ENCODE data around the gene RMI2. TPM values are rescaled to one million over a fixed set of nuclear protein-coding genes. Genes with fewer than 3 reads are reported as not detected.

Gene RMI2
- total and polyA plus RNA-seq, 2 experiments from 2014 or later, result 15.7 to 45.3 TPM

DNA sequence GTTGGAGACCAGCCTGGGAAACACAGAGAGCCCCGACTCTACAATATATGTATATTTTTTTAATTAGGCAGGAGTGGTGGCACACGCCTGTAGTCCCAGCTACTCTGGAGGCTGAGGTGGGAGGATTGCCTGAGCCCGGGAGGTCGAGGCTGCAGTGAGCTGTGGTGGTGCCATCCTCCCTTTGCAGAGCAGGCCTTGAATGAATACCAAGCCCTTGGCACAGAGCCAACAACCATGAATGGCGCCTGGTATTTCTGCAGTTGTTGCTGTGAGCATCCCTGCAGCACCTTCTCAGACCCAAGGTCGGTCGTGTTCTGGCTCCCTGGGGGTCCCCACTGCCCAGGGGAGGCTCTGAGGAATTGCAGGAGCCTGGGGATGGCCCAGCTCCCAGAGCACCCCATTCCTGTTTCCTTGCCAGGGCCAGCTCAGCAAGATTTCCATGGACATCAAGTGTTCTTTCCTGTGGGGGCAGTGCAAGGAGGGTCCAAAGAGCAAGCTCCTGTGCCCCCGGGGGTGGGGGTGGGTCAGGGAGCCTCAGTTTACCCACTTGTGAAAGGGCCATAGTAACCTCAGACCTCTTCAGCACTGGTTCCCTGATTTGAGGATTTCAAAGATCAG lies 25.6 kb upstream of the RMI2 start:
- Histone ChIP-seq H3K4me3 (no peak overlapping the region), H3K36me3 (no peaks in the 10 kb centered on the region), H3K27ac (no peak overlapping the region), H3K9me3 (ENCODE audit: low read depth) (no peaks in the 10 kb centered on the region), H3K4me1 (ENCODE audit: low read depth) (no peaks in the 10 kb centered on the region), H3K27me3 (peaks cover 11% of the 10 kb centered on the region)
- TF ChIP-seq, protein P1, sequence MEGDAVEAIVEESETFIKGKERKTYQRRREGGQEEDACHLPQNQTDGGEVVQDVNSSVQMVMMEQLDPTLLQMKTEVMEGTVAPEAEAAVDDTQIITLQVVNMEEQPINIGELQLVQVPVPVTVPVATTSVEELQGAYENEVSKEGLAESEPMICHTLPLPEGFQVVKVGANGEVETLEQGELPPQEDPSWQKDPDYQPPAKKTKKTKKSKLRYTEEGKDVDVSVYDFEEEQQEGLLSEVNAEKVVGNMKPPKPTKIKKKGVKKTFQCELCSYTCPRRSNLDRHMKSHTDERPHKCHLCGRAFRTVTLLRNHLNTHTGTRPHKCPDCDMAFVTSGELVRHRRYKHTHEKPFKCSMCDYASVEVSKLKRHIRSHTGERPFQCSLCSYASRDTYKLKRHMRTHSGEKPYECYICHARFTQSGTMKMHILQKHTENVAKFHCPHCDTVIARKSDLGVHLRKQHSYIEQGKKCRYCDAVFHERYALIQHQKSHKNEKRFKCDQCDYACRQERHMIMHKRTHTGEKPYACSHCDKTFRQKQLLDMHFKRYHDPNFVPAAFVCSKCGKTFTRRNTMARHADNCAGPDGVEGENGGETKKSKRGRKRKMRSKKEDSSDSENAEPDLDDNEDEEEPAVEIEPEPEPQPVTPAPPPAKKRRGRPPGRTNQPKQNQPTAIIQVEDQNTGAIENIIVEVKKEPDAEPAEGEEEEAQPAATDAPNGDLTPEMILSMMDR (IDR thresholded peaks at IDR 0.05; ENCODE audit: low read depth, low read length), result no peak
- DNase-seq (ENCODE audit: low read depth in 1 of 2, low spot score in 1 of 2), result no peak

DNA sequence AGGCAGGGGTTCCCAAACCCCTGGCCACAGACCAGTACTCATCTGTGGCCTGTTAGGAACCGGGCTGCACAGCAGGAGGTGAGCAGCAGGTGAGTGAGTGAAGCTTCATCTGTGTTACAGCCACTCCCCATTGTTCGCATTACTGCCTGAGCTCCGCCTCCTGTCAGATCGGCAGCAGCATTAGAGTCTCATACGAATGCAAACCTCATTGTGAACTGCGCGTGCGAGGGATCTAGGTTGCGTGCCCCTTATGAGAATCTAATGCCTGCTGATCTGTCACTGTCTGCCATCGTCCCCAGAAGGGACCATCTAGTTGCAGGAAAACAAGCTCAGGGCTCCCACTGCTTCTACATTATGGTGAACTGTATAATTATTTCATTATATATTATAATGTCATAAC lies 25.1 kb upstream of the RMI2 start:
- TF ChIP-seq, protein P1 (IDR thresholded peaks at IDR 0.05; ENCODE audit: low read depth, low read length), result no peak

DNA sequence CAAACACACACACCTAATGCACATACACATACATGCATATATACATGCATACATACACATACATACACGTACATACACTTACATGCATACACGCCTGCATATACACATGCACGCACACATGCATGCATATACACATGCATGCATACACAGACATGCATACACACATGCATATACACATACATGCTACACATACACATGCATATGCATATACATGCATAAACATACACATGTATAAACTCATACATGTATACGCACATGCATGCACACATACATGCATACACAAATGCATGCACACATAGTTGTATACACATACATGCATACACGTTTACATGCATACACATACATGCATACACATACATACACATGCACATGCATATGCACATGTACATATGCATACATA lies 23.6 kb upstream of the RMI2 start:
- TF ChIP-seq, protein P1 (IDR thresholded peaks at IDR 0.05; ENCODE audit: low read depth, low read length), result no peak
- H3K9me3 ChIP-seq (ENCODE audit: low read depth), result no peaks in the 10 kb centered on the region
- H3K4me1 ChIP-seq (ENCODE audit: low read depth), result no peaks in the 10 kb centered on the region
- no peak for DNase-seq (ENCODE audit: low read depth in 1 of 2, low spot score in 1 of 2)
- no peak overlapping the region for H3K4me3 ChIP-seq
- no peaks in the 10 kb centered on the region for H3K36me3 ChIP-seq
- no peak overlapping the region for H3K27ac ChIP-seq
- H3K27me3 ChIP-seq, result no peaks in the 10 kb centered on the region

More for the DNA sequence above, 25.1 kb upstream of the RMI2 start:
- Histone ChIP-seq H3K27me3 (peaks cover 11% of the 10 kb centered on the region), H3K36me3 (no peaks in the 10 kb centered on the region), H3K4me3 (no peak overlapping the region), H3K9me3 (ENCODE audit: low read depth) (no peaks in the 10 kb centered on the region), H3K4me1 (ENCODE audit: low read depth) (no peaks in the 10 kb centered on the region), H3K27ac (no peak overlapping the region)
- DNase-seq (ENCODE audit: low read depth in 1 of 2, low spot score in 1 of 2), result no peak

DNA sequence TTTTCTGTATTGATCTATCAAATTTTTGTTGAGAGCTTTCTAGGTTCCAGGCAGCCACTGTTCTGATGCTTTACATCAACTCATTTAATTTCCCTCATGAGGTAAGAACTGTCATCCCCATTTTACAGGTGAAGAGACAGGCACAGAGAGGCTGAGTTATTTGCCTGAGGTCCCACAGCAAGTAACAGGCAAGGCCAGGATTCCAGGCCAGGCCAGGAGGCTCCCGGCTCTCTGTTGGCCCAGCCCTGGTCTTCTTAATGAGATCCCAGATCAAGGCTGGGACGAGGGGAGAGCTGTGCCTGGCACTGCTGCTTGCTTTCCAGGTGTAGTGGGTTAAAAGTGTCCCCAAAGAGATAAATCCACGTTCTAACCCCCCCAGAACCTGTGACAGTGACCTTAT lies 22.4 kb upstream of the RMI2 start:
- Histone ChIP-seq H3K27me3 (no peaks in the 10 kb centered on the region), H3K4me3 (no peak overlapping the region), H3K36me3 (no peaks in the 10 kb centered on the region), H3K27ac (no peak overlapping the region), H3K9me3 (ENCODE audit: low read depth) (no peaks in the 10 kb centered on the region), H3K4me1 (ENCODE audit: low read depth) (no peaks in the 10 kb centered on the region)
- no peak for DNase-seq (ENCODE audit: low read depth in 1 of 2, low spot score in 1 of 2)
- TF ChIP-seq, protein P1 (IDR thresholded peaks at IDR 0.05; ENCODE audit: low read depth, low read length), result no peak

DNA sequence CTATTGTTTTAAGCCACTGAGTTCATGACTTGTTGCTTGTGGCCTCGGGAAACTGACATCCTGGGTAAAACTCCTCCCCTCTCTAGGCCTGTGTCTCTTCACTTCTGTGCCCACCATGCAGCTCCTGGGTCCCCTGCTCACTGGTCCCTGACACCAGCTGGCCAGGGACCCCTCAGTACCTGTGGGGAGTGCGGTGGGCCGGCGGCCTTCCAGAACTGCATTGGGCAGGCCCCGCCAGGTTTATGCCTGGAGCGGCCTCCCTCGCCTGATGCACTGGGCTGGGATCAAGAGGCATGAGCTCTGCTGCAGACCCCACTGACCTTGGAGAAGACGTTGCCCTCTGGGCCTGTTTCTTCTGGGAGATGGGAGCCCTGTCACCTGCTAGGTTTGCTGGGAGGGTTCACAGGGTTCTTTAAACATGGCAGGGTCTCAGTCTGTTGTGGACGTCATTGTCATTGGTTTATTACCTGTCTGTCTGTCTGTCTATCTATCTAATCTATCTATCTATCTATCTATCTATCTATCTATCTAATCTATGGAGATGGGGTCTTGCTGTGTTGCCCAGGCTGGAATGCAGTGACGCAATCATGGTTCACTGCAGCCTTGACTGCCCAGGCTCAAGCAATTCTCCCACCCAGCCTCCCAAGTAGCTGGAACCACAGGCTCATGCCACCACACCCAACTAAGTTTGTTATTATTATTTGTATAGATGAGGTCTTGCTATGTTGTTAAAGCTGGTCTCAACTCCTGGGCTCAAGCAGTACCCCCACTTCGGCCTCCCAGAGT lies 21.5 kb upstream of the RMI2 start:
- Histone ChIP-seq H3K27me3 (no peaks in the 10 kb centered on the region), H3K4me1 (ENCODE audit: low read depth) (no peaks in the 10 kb centered on the region), H3K4me3 (no peak overlapping the region), H3K9me3 (ENCODE audit: low read depth) (no peaks in the 10 kb centered on the region), H3K27ac (no peak overlapping the region), H3K36me3 (no peaks in the 10 kb centered on the region)
- TF ChIP-seq, protein P1 (IDR thresholded peaks at IDR 0.05; ENCODE audit: low read depth, low read length), result no peak
- no peak for DNase-seq (ENCODE audit: low read depth in 1 of 2, low spot score in 1 of 2)

Measured in cardiac muscle cell (in vitro differentiated cells and primary cell).